Measurements from ENCODE around the gene APOL2.

Gene APOL2

GRCh38 chr22:36286096-36286957 is 47.0 kb upstream of the APOL2 start:
- Histone ChIP-seq H3K27me3 (ENCODE audit: insufficient read depth, low read length) (no peaks in the 10 kb centered on the region), H3K4me2 (ENCODE audit: low read length) (no peak overlapping the region), H3K9me3 (ENCODE audit: low read length) (no peaks in the 10 kb centered on the region), H4K20me1 (ENCODE audit: insufficient read depth, low read length) (no peaks in the 10 kb centered on the region), H3K79me2 (ENCODE audit: insufficient read depth, low read length) (no peaks in the 10 kb centered on the region), H3K27ac (ENCODE audit: low read depth, low read length, poor library complexity, severe bottlenecking) (no peak overlapping the region), H3K36me3 (ENCODE audit: insufficient read depth, low read length) (peaks cover 87% of the 10 kb centered on the region), H3K4me1 (ENCODE audit: insufficient read depth, low read length, severe bottlenecking) (no peaks in the 10 kb centered on the region), H2AFZ (ENCODE audit: low read length) (no peak overlapping the region), H3K9ac (ENCODE audit: low read length) (no peak overlapping the region), H3K9me2 (ENCODE audit: low read depth, low read length) (no peaks in the 10 kb centered on the region), H3F3A (ENCODE audit: insufficient read depth, low read length) (no peaks in the 10 kb centered on the region; the same call in 1 of the 2 replicates), H3K4me3 (ENCODE audit: low read depth, low read length, poor library complexity, severe bottlenecking) (no peak overlapping the region)
- TF ChIP-seq CTCF (IDR thresholded peaks at IDR 0.05; ENCODE audit: low read length) = peak; percentile 91
- no peak for TF ChIP-seq EZH2 (IDR thresholded peaks at IDR 0.05; ENCODE audit: borderline replicate concordance, low read length)

DNA sequence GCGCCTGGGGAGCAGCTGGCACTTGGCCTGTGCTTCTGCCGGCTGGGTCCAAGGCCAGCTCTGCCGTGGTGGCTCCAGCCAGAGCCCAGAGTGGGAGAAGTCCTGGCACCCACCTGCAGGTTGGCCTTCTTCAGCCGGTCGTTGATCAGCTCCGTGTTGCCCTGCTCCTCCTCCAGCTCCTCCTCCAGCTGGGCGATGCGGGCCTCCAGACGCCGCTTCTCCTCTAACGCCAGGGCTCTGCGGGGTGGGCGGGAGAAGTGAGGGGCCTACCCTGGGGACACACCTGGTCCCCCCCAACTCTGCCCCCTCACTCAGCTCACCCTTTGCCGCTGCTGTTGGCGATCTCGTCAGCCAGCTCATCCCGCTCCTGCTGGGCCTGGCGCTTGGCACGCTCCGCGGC is 46.2 kb upstream of the APOL2 start:
- Histone ChIP-seq H4K20me1 (ENCODE audit: insufficient read depth, low read length) (no peaks in the 10 kb centered on the region), H2AFZ (ENCODE audit: low read length) (no peak overlapping the region), H3K79me2 (ENCODE audit: insufficient read depth, low read length) (no peaks in the 10 kb centered on the region), H3K27ac (ENCODE audit: low read depth, low read length, poor library complexity, severe bottlenecking) (no peak overlapping the region), H3K4me2 (ENCODE audit: low read length) (no peak overlapping the region), H3F3A (ENCODE audit: insufficient read depth, low read length) (no peaks in the 10 kb centered on the region; the same call in 1 of the 2 replicates), H3K9me2 (ENCODE audit: low read depth, low read length) (no peaks in the 10 kb centered on the region), H3K9ac (ENCODE audit: low read length) (no peak overlapping the region), H3K27me3 (ENCODE audit: insufficient read depth, low read length) (no peaks in the 10 kb centered on the region), H3K9me3 (ENCODE audit: low read length) (no peaks in the 10 kb centered on the region), H3K4me1 (ENCODE audit: insufficient read depth, low read length, severe bottlenecking) (no peaks in the 10 kb centered on the region), H3K36me3 (ENCODE audit: insufficient read depth, low read length) (peaks cover 91% of the 10 kb centered on the region), H3K4me3 (ENCODE audit: low read depth, low read length, poor library complexity, severe bottlenecking) (no peak overlapping the region)
- TF ChIP-seq CTCF (IDR thresholded peaks at IDR 0.05; ENCODE audit: low read length) = no peak
- no peak for TF ChIP-seq EZH2 (IDR thresholded peaks at IDR 0.05; ENCODE audit: borderline replicate concordance, low read length)

DNA sequence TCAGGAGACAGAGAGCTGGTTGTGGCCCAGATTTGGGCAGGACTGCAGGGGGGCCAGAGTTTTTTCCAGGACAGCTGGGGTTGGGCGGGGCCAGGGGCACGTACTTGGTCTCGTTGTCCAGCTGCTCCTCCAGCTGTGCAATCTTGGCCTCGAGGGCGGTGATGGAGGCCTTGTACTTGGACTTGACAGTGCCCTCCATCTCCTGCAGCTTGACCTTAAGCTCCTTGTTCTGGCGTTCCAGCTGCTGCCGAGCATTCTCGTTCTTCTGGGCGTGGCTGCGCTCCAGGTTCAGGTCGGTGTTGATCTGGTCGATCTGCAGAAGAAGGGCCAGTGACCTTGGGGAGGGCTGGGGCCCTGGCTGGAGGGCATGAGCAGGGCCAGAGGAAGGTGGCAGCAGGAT is 45.7 kb upstream of the APOL2 start:
- Histone ChIP-seq H3K36me3 (ENCODE audit: insufficient read depth, low read length) (peaks cover 93% of the 10 kb centered on the region), H3K4me3 (ENCODE audit: low read depth, low read length, poor library complexity, severe bottlenecking) (no peak overlapping the region), H3K9me2 (ENCODE audit: low read depth, low read length) (no peaks in the 10 kb centered on the region), H3K27me3 (ENCODE audit: insufficient read depth, low read length) (no peaks in the 10 kb centered on the region), H3K27ac (ENCODE audit: low read depth, low read length, poor library complexity, severe bottlenecking) (no peak overlapping the region), H3K4me2 (ENCODE audit: low read length) (no peak overlapping the region), H2AFZ (ENCODE audit: low read length) (no peak overlapping the region), H3K4me1 (ENCODE audit: insufficient read depth, low read length, severe bottlenecking) (no peaks in the 10 kb centered on the region), H3F3A (ENCODE audit: insufficient read depth, low read length) (no peaks in the 10 kb centered on the region; the same call in 1 of the 2 replicates), H3K9me3 (ENCODE audit: low read length) (no peaks in the 10 kb centered on the region), H3K9ac (ENCODE audit: low read length) (no peak overlapping the region), H3K79me2 (ENCODE audit: insufficient read depth, low read length) (no peaks in the 10 kb centered on the region), H4K20me1 (ENCODE audit: insufficient read depth, low read length) (no peaks in the 10 kb centered on the region)
- no peak for TF ChIP-seq EZH2 (IDR thresholded peaks at IDR 0.05; ENCODE audit: borderline replicate concordance, low read length)
- TF ChIP-seq CTCF (IDR thresholded peaks at IDR 0.05; ENCODE audit: low read length) = no peak
